Astrocyte of the cerebellum (primary cell): Measurements from ENCODE around the gene PIP5K1C.

Source experiments
- DNase-seq: peaks from one replicate; pipeline ENCODE4 v3.0.0-alpha.2; 2011; ENCODE audit warnings: low read depth
- H3K4me3 ChIP-seq: 2 replicates; pipeline ENCODE4 v1.5.1; 2011; ENCODE audit warnings: mild to moderate bottlenecking, low read depth, low read length, moderate library complexity
- CTCF ChIP-seq: IDR thresholded peaks from 2 replicates; pipeline ENCODE4 v1.5.1; 2012; ENCODE audit warnings: low read length, low read depth, moderate library complexity, mild to moderate bottlenecking; ENCODE audit errors: missing control alignments
- in situ Hi-C: cut with HindIII; loops from 2 replicates; pipeline ENCODE4 v1.10.0; 2017; ENCODE audit warnings: low sequenced_read_pairs

Gene PIP5K1C

GRCh38 chr19:3695124-3695733 lies 5.0 kb downstream of the PIP5K1C start:
- no peak for DNase-seq
- H3K4me3 ChIP-seq = no peak overlapping the region
- no peak for TF ChIP-seq CTCF
- in situ Hi-C loops = no loop called here

- DNase-seq = no peak
- in situ Hi-C loops = no loop called here
- no peak overlapping the region for H3K4me3 ChIP-seq
- no peak for TF ChIP-seq CTCF
Observed at GRCh38 chr19:3694361-3695123, 5.7 kb downstream of the PIP5K1C start.

GRCh38 chr19:3693025-3693925 lies 7.0 kb downstream of the PIP5K1C start:
- no peak overlapping the region for H3K4me3 ChIP-seq
- DNase-seq = no peak
- TF ChIP-seq CTCF = no peak
- in situ Hi-C loops = no loop called here

GRCh38 chr19:3692141-3693024 lies 7.9 kb downstream of the PIP5K1C start:
- no peak overlapping the region for H3K4me3 ChIP-seq
- TF ChIP-seq CTCF = peak; percentile 63
- DNase-seq = no peak
- in situ Hi-C loops = no loop called here

- no peak for DNase-seq
- no peak for TF ChIP-seq CTCF
- in situ Hi-C loops = no loop called here
- H3K4me3 ChIP-seq = no peak overlapping the region
Observed at GRCh38 chr19:3691726-3692125, 8.5 kb downstream of the PIP5K1C start.

GRCh38 chr19:3691372-3691716 lies 8.9 kb downstream of the PIP5K1C start:
- no peak for TF ChIP-seq CTCF
- no peak overlapping the region for H3K4me3 ChIP-seq
- DNase-seq = no peak
- in situ Hi-C loops = no loop called here
